WTC11 (cell line): ENCODE measurements around the gene MAGEB2. TPM values are rescaled to one million over a fixed set of nuclear protein-coding genes. Genes with fewer than 3 reads are reported as not detected.

Experiments used
- ATAC-seq: fragments of 200-7000 bp; cut with Tn5 transposase; 2 replicates; pipeline ENCODE4 v1.10.0; 2021; ENCODE audit warnings: mild to moderate bottlenecking, moderate library complexity
- CTCF ChIA-PET: fragments of 300-600 bp; sonication (Branson Sonifier 250); formaldehyde crosslinking; loops from one replicate; lab custom pipeline; 2021; ENCODE audit warnings: antibody characterized with exemption; lab: Charles Lee
- POLR2A ChIA-PET: fragments of 350-600 bp; sonication (Branson Sonifier 250); formaldehyde crosslinking; loops from one replicate; lab custom pipeline; 2021; ENCODE audit warnings: antibody characterized with exemption; lab: Charles Lee
- DNase-seq: peaks from one replicate; pipeline ENCODE4 v3.0.0; 2021; ENCODE audit warnings: low spot score
- H3K27ac Mint-ChIP-seq: 2 replicates; pipeline ENCODE4 v1.8.0; 2021; ENCODE audit warnings: mixed read lengths
- H3K27me3 Mint-ChIP-seq: 2 replicates; pipeline ENCODE4 v1.8.0; 2021; ENCODE audit warnings: low read depth, mild to moderate bottlenecking, moderate library complexity, mixed read lengths
- H3K36me3 Mint-ChIP-seq: 2 replicates; pipeline ENCODE4 v1.8.0; 2021; ENCODE audit warnings: mixed read lengths
- H3K4me1 Mint-ChIP-seq: 2 replicates; pipeline ENCODE4 v1.8.0; 2022; ENCODE audit warnings: mixed read lengths
- H3K4me3 Mint-ChIP-seq: 2 replicates; pipeline ENCODE4 v1.8.0; 2021; ENCODE audit warnings: mild to moderate bottlenecking, moderate library complexity, mixed read lengths
- H3K9me3 Mint-ChIP-seq: 2 replicates; pipeline ENCODE4 v1.8.0; 2021; ENCODE audit warnings: mixed read lengths
- ETV6 ChIP-seq: sonication (generic); formaldehyde crosslinking; IDR thresholded peaks from 2 replicates; pipeline ENCODE4 v1.8.1; 2022; ENCODE audit warnings: mild to moderate bottlenecking, missing genetic modification reagents
- FOXJ3 ChIP-seq: sonication (generic); formaldehyde crosslinking; IDR thresholded peaks from 2 replicates; pipeline ENCODE4 v1.9.0; 2021; ENCODE audit warnings: missing genetic modification reagents, mild to moderate bottlenecking, borderline replicate concordance
- GABPB1 ChIP-seq: sonication (generic); formaldehyde crosslinking; IDR thresholded peaks from 2 replicates; pipeline ENCODE4 v1.8.1; 2023; ENCODE audit warnings: mild to moderate bottlenecking, missing genetic modification reagents
- RORB ChIP-seq: fragments of 250-450 bp; sonication (Bioruptor Pico); IDR thresholded peaks from 2 replicates; pipeline ENCODE4 v1.9.0; 2021; ENCODE audit warnings: mild to moderate bottlenecking
- SMAD3 ChIP-seq: sonication (generic); formaldehyde crosslinking; IDR thresholded peaks from 2 replicates; pipeline ENCODE4 v1.8.0; 2022; ENCODE audit warnings: missing genetic modification reagents, mild to moderate bottlenecking, borderline replicate concordance
- TP53 ChIP-seq: sonication (generic); formaldehyde crosslinking; IDR thresholded peaks from 2 replicates; pipeline ENCODE4 v1.8.1; 2023; ENCODE audit warnings: mild to moderate bottlenecking, missing genetic modification reagents
- ZNF232 ChIP-seq: sonication (generic); formaldehyde crosslinking; IDR thresholded peaks from 2 replicates; pipeline ENCODE4 v1.8.0; 2022; ENCODE audit warnings: mild to moderate bottlenecking, missing genetic modification reagents
- ZNF317 ChIP-seq: sonication (generic); formaldehyde crosslinking; IDR thresholded peaks from 2 replicates; pipeline ENCODE4 v1.8.1; 2023; ENCODE audit warnings: low read depth, mild to moderate bottlenecking, moderate library complexity, missing genetic modification reagents, borderline replicate concordance
- ZNF416 ChIP-seq: fragments of 250-450 bp; sonication (Bioruptor Pico); IDR thresholded peaks from 2 replicates; pipeline ENCODE4 v1.9.0; 2021; ENCODE audit warnings: mild to moderate bottlenecking, inconsistent platforms
- total RNA-seq: library from RNA; stranded (reverse); gene quantifications from 3 replicates; pipeline ENCODE4 v1.2.3, GENCODE V29; 2021
- TF ChIP-seq, protein P1 (sequence below): sonication (generic); formaldehyde crosslinking; IDR thresholded peaks from 2 replicates; pipeline ENCODE4 v1.8.0; 2022; ENCODE audit warnings: mild to moderate bottlenecking, missing genetic modification reagents
- TF ChIP-seq, protein P2 (sequence below): fragments of 250-450 bp; sonication (Bioruptor Pico); IDR thresholded peaks from 2 replicates; pipeline ENCODE4 v1.9.0; 2021; ENCODE audit warnings: mild to moderate bottlenecking
- TF ChIP-seq, protein P3 (sequence below): sonication (generic); formaldehyde crosslinking; IDR thresholded peaks from 2 replicates; pipeline ENCODE4 v1.8.0; 2022; ENCODE audit warnings: mild to moderate bottlenecking, missing genetic modification reagents
- TF ChIP-seq, protein P4 (sequence below): sonication (generic); formaldehyde crosslinking; IDR thresholded peaks from 2 replicates; pipeline ENCODE4 v1.8.1; 2023; ENCODE audit warnings: mild to moderate bottlenecking, missing genetic modification reagents, moderate library complexity
- TF ChIP-seq, protein P5 (sequence below): fragments of 250-450 bp; sonication (Bioruptor Pico); conservative IDR thresholded peaks from 2 replicates; pipeline ENCODE4 v1.9.0; 2021; ENCODE audit warnings: mild to moderate bottlenecking
- TF ChIP-seq, protein P6 (sequence below): fragments of 250-450 bp; sonication (Bioruptor Pico); IDR thresholded peaks from 2 replicates; pipeline ENCODE4 v1.8.0; 2021; ENCODE audit warnings: mild to moderate bottlenecking
- TF ChIP-seq, protein P7 (sequence below): sonication (generic); formaldehyde crosslinking; IDR thresholded peaks from 2 replicates; pipeline ENCODE4 v1.8.1; 2023; ENCODE audit warnings: mild to moderate bottlenecking, missing genetic modification reagents, borderline replicate concordance
- TF ChIP-seq, protein P8 (sequence below): sonication (generic); formaldehyde crosslinking; IDR thresholded peaks from 2 replicates; pipeline ENCODE4 v1.8.1; 2022; ENCODE audit warnings: mild to moderate bottlenecking, missing genetic modification reagents, moderate library complexity, borderline replicate concordance

The MAGEB2 gene
- total RNA-seq, 1 experiment from 2014 or later, result 0.35 TPM

DNA sequence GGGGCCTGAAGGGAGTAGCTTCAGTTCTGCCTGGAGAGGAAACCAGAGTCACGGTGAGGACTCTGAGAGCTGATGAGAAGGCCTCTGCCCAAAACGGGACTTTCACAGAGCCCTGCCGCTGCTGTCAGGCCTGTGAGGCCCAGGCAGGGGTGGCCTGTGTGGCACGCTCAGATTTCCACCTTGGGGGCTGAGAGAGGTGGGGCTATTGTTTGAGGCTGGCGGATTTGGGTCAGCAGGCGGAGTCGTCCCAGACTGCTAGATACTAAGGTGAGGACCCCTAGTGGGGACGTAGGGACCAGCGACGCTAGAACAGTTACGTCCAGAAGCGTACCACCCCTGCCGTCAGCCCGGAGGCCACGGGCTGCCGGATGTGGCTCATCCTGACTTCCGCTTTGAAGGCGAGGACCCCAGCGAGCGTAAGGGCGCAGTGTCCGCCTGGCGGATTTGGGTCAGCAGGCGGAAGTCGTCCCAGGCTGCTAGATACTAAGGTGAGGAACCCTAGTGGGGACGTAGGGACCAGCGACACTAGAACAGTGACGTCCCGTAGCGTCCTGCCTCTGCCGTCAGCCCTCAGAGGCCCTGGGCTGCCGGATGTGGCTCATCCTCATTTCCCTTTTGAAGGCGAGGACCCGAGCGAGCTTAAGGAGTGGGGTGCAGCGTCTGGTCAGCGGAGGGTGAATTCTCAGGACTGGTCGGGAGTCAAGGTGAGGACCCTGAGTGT, 31.6 kb downstream of the MAGEB2 start, which contains the start of gene MAGEB1 (continued):
- TF ChIP-seq ETV6 (CRISPR knock-in tag) (0 out of 2 replicates have a peak, but pooled peaks have one; percentile 35), ZNF232 (CRISPR knock-in tag) (no peak), ZNF416 (CRISPR knock-in tag) (no peak), ZNF317 (no peak)
- TF ChIP-seq, protein P1, sequence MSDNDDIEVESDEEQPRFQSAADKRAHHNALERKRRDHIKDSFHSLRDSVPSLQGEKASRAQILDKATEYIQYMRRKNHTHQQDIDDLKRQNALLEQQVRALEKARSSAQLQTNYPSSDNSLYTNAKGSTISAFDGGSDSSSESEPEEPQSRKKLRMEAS (CRISPR knock-in tag), result 0 out of 2 replicates have a peak, but pooled peaks have one; percentile 30

DNA sequence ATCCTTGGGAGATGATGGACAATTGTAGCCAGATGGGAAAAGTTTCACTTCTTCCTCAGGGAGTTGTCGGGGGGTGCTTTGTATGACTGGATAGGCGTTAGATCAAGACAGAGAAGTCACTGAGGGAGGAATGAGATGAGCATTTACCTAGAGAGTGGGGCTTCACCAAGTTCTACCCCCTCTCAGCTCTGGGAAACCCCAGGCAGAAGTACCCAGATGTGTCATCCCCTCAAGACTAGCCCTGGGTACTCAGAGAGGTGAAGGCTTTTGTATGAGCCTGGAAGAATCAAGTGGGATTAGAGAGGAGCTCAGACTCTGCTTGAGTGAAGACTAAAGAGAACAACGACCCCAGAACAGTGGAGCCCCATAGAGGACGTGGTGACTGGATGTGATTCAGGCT, 33.5 kb downstream of the MAGEB2 start:
- H3K36me3 Mint-ChIP-seq, result no peaks in the 10 kb centered on the region
- no peak overlapping the region for H3K4me3 Mint-ChIP-seq
- CTCF ChIA-PET, result no interaction called here
- H3K27me3 Mint-ChIP-seq, result no peaks in the 10 kb centered on the region; the same call in 1 of the 2 replicates
- POLR2A ChIA-PET, result no interaction called here
- no peak for DNase-seq
- H3K27ac Mint-ChIP-seq, result no peak overlapping the region
- peaks cover 5% of the 10 kb centered on the region; the same call in 1 of the 2 replicates for H3K9me3 Mint-ChIP-seq
- ATAC-seq, result no peak
- peaks cover 12% of the 10 kb centered on the region; the same call in 1 of the 2 replicates for H3K4me1 Mint-ChIP-seq
- TF ChIP-seq, protein P2, sequence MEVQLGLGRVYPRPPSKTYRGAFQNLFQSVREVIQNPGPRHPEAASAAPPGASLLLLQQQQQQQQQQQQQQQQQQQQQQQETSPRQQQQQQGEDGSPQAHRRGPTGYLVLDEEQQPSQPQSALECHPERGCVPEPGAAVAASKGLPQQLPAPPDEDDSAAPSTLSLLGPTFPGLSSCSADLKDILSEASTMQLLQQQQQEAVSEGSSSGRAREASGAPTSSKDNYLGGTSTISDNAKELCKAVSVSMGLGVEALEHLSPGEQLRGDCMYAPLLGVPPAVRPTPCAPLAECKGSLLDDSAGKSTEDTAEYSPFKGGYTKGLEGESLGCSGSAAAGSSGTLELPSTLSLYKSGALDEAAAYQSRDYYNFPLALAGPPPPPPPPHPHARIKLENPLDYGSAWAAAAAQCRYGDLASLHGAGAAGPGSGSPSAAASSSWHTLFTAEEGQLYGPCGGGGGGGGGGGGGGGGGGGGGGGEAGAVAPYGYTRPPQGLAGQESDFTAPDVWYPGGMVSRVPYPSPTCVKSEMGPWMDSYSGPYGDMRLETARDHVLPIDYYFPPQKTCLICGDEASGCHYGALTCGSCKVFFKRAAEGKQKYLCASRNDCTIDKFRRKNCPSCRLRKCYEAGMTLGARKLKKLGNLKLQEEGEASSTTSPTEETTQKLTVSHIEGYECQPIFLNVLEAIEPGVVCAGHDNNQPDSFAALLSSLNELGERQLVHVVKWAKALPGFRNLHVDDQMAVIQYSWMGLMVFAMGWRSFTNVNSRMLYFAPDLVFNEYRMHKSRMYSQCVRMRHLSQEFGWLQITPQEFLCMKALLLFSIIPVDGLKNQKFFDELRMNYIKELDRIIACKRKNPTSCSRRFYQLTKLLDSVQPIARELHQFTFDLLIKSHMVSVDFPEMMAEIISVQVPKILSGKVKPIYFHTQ (CRISPR knock-in tag), result no peak
- TF ChIP-seq ZNF416 (CRISPR knock-in tag), result no peak
- TF ChIP-seq, protein P3, sequence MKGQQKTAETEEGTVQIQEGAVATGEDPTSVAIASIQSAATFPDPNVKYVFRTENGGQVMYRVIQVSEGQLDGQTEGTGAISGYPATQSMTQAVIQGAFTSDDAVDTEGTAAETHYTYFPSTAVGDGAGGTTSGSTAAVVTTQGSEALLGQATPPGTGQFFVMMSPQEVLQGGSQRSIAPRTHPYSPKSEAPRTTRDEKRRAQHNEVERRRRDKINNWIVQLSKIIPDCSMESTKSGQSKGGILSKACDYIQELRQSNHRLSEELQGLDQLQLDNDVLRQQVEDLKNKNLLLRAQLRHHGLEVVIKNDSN (CRISPR knock-in tag), result no peak
- TF ChIP-seq GABPB1 (CRISPR knock-in tag), result no peak
- no peak for TF ChIP-seq RORB (CRISPR knock-in tag)
- TF ChIP-seq, protein P4, sequence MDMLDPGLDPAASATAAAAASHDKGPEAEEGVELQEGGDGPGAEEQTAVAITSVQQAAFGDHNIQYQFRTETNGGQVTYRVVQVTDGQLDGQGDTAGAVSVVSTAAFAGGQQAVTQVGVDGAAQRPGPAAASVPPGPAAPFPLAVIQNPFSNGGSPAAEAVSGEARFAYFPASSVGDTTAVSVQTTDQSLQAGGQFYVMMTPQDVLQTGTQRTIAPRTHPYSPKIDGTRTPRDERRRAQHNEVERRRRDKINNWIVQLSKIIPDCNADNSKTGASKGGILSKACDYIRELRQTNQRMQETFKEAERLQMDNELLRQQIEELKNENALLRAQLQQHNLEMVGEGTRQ (CRISPR knock-in tag), result no peak
- no peak for TF ChIP-seq SMAD3 (CRISPR knock-in tag)
- no peak for TF ChIP-seq TP53 (CRISPR knock-in tag)
- TF ChIP-seq, protein P5, sequence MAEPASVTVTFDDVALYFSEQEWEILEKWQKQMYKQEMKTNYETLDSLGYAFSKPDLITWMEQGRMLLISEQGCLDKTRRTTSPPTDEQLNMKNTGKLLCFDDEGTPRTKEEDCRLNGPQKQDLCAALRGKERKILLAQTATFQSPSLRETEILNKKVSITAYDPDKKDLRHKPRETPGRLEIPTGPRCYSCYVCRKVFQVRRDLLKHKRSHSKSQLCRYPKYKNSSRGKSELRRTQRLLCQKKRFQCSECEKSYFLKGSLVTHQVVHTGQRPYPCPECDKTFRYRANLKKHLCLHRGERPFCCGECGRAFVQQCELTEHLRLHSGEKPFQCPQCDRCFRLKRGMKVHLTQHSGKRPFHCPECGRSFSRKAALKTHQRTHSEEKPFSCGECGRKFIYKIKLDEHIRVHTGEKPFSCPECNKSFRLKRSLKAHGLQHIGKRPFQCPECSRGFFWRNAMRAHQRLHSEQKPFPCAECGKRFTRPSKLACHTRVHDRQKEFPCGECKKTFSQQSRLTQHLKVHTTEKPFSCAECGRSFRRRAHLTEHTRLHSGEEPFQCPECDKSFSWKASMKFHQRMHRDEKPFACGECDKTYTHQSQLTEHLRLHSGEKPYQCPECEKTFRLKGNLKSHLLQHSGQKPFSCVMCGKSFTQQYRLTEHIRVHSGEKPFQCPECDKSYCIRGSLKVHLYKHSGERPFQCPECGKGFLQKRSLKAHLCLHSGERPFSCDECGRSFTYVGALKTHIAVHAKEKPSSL (CRISPR knock-in tag), result no peak
- TF ChIP-seq, protein P6, sequence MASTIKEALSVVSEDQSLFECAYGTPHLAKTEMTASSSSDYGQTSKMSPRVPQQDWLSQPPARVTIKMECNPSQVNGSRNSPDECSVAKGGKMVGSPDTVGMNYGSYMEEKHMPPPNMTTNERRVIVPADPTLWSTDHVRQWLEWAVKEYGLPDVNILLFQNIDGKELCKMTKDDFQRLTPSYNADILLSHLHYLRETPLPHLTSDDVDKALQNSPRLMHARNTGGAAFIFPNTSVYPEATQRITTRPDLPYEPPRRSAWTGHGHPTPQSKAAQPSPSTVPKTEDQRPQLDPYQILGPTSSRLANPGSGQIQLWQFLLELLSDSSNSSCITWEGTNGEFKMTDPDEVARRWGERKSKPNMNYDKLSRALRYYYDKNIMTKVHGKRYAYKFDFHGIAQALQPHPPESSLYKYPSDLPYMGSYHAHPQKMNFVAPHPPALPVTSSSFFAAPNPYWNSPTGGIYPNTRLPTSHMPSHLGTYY (CRISPR knock-in tag), result no peak
- TF ChIP-seq, protein P7, sequence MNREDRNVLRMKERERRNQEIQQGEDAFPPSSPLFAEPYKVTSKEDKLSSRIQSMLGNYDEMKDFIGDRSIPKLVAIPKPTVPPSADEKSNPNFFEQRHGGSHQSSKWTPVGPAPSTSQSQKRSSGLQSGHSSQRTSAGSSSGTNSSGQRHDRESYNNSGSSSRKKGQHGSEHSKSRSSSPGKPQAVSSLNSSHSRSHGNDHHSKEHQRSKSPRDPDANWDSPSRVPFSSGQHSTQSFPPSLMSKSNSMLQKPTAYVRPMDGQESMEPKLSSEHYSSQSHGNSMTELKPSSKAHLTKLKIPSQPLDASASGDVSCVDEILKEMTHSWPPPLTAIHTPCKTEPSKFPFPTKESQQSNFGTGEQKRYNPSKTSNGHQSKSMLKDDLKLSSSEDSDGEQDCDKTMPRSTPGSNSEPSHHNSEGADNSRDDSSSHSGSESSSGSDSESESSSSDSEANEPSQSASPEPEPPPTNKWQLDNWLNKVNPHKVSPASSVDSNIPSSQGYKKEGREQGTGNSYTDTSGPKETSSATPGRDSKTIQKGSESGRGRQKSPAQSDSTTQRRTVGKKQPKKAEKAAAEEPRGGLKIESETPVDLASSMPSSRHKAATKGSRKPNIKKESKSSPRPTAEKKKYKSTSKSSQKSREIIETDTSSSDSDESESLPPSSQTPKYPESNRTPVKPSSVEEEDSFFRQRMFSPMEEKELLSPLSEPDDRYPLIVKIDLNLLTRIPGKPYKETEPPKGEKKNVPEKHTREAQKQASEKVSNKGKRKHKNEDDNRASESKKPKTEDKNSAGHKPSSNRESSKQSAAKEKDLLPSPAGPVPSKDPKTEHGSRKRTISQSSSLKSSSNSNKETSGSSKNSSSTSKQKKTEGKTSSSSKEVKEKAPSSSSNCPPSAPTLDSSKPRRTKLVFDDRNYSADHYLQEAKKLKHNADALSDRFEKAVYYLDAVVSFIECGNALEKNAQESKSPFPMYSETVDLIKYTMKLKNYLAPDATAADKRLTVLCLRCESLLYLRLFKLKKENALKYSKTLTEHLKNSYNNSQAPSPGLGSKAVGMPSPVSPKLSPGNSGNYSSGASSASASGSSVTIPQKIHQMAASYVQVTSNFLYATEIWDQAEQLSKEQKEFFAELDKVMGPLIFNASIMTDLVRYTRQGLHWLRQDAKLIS (CRISPR knock-in tag), result no peak
- TF ChIP-seq, protein P8, sequence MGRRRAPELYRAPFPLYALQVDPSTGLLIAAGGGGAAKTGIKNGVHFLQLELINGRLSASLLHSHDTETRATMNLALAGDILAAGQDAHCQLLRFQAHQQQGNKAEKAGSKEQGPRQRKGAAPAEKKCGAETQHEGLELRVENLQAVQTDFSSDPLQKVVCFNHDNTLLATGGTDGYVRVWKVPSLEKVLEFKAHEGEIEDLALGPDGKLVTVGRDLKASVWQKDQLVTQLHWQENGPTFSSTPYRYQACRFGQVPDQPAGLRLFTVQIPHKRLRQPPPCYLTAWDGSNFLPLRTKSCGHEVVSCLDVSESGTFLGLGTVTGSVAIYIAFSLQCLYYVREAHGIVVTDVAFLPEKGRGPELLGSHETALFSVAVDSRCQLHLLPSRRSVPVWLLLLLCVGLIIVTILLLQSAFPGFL (CRISPR knock-in tag), result no peak
- TF ChIP-seq FOXJ3 (CRISPR knock-in tag), result no peak
